Measurements from ENCODE around the gene CXCL6. TPM values are rescaled to one million over a fixed set of nuclear protein-coding genes. Genes with fewer than 3 reads are reported as not detected.

Gene CXCL6
- total and polyA plus RNA-seq, 4 donors = 4.2 to 21.5 (median 6.4) TPM

- TF ChIP-seq CTCF (IDR thresholded peaks at IDR 0.05; ENCODE audit: control extremely low read depth, extremely low read depth) = no peak
- H3K27me3 ChIP-seq (ENCODE audit: control insufficient read depth in 3 of 3, insufficient read depth in 3 of 3, low read length in 2 of 3) = no peaks in the 10 kb centered on the region
- no peaks in the 10 kb centered on the region for H3K9me3 ChIP-seq (ENCODE audit: control insufficient read depth in 4 of 4, insufficient read depth in 3 of 4, low read length in 3 of 4)
- no peaks in the 10 kb centered on the region for H3K36me3 ChIP-seq (ENCODE audit: control insufficient read depth in 4 of 4, insufficient read depth in 4 of 4, low read length in 4 of 4)
- H3K9ac ChIP-seq (ENCODE audit: insufficient read depth in 1 of 2, low read length in 2 of 2) = no peak overlapping the region
- no peak overlapping the region for H3K4me3 ChIP-seq
- no peaks in the 10 kb centered on the region for H3K4me1 ChIP-seq (ENCODE audit: control insufficient read depth in 5 of 5, insufficient read depth in 5 of 5, low read length in 5 of 5)
- ATAC-seq (ENCODE audit: insufficient read depth, low FRiP score) (no peak), DNase-seq (no peak)
- no peak overlapping the region for H3K27ac ChIP-seq (ENCODE audit: low read depth in 1 of 2, low read length in 1 of 2)
- WGBS, 2 donors = 78 to 100% methylated on average over 1 of the region's 1 CpG
These were observed 24.6 kb upstream of the CXCL6 start for GRCh38 chr4:73811841-73812240.

- no peaks in the 10 kb centered on the region for H3K9me3 ChIP-seq (ENCODE audit: control insufficient read depth in 4 of 4, insufficient read depth in 3 of 4, low read length in 3 of 4)
- no peak overlapping the region for H3K27ac ChIP-seq (ENCODE audit: low read depth in 1 of 2, low read length in 1 of 2)
- no peak for TF ChIP-seq CTCF (IDR thresholded peaks at IDR 0.05; ENCODE audit: control extremely low read depth, extremely low read depth)
- no peak overlapping the region for H3K9ac ChIP-seq (ENCODE audit: insufficient read depth in 1 of 2, low read length in 2 of 2)
- no peaks in the 10 kb centered on the region for H3K27me3 ChIP-seq (ENCODE audit: control insufficient read depth in 3 of 3, insufficient read depth in 3 of 3, low read length in 2 of 3)
- WGBS, 2 donors = 85 to 87% methylated on average over 1 of the region's 1 CpG
- no peak for DNase-seq
- no peak for ATAC-seq (ENCODE audit: insufficient read depth, low FRiP score)
- H3K4me1 ChIP-seq (ENCODE audit: control insufficient read depth in 5 of 5, insufficient read depth in 5 of 5, low read length in 5 of 5) = no peaks in the 10 kb centered on the region
- no peaks in the 10 kb centered on the region for H3K36me3 ChIP-seq (ENCODE audit: control insufficient read depth in 4 of 4, insufficient read depth in 4 of 4, low read length in 4 of 4)
- no peak overlapping the region for H3K4me3 ChIP-seq
These were observed 21.8 kb upstream of the CXCL6 start for GRCh38 chr4:73814679-73815078.

- H3K36me3 ChIP-seq (ENCODE audit: control insufficient read depth in 4 of 4, insufficient read depth in 4 of 4, low read length in 4 of 4) = no peaks in the 10 kb centered on the region
- DNase-seq = no peak
- no peaks in the 10 kb centered on the region for H3K9me3 ChIP-seq (ENCODE audit: control insufficient read depth in 4 of 4, insufficient read depth in 3 of 4, low read length in 3 of 4)
- TF ChIP-seq CTCF (IDR thresholded peaks at IDR 0.05; ENCODE audit: control extremely low read depth, extremely low read depth) = no peak
- WGBS, 2 donors = 66 to 74% methylated on average over 1 of the region's 1 CpG
- no peak for ATAC-seq (ENCODE audit: insufficient read depth, low FRiP score)
- H3K4me1 ChIP-seq (ENCODE audit: control insufficient read depth in 5 of 5, insufficient read depth in 5 of 5, low read length in 5 of 5) = no peaks in the 10 kb centered on the region
- H3K4me3 ChIP-seq = no peak overlapping the region
- H3K9ac ChIP-seq (ENCODE audit: insufficient read depth in 1 of 2, low read length in 2 of 2) = no peak overlapping the region
- no peaks in the 10 kb centered on the region for H3K27me3 ChIP-seq (ENCODE audit: control insufficient read depth in 3 of 3, insufficient read depth in 3 of 3, low read length in 2 of 3)
- H3K27ac ChIP-seq (ENCODE audit: low read depth in 1 of 2, low read length in 1 of 2) = no peak overlapping the region
These were observed 21.3 kb upstream of the CXCL6 start for GRCh38 chr4:73815145-73815544.

- WGBS, 2 donors = 51 to 62% methylated on average over 3 of the region's 3 CpGs
- H3K36me3 ChIP-seq (ENCODE audit: control insufficient read depth in 4 of 4, insufficient read depth in 4 of 4, low read length in 4 of 4) = no peaks in the 10 kb centered on the region
- H3K4me3 ChIP-seq = no peak overlapping the region
- H3K9ac ChIP-seq (ENCODE audit: insufficient read depth in 1 of 2, low read length in 2 of 2) = no peak overlapping the region
- no peaks in the 10 kb centered on the region for H3K27me3 ChIP-seq (ENCODE audit: control insufficient read depth in 3 of 3, insufficient read depth in 3 of 3, low read length in 2 of 3)
- ATAC-seq (ENCODE audit: insufficient read depth, low FRiP score) (peak; percentile 69), DNase-seq (no peak)
- no peak for TF ChIP-seq CTCF (IDR thresholded peaks at IDR 0.05; ENCODE audit: control extremely low read depth, extremely low read depth)
- no peaks in the 10 kb centered on the region for H3K4me1 ChIP-seq (ENCODE audit: control insufficient read depth in 5 of 5, insufficient read depth in 5 of 5, low read length in 5 of 5)
- no peaks in the 10 kb centered on the region for H3K9me3 ChIP-seq (ENCODE audit: control insufficient read depth in 4 of 4, insufficient read depth in 3 of 4, low read length in 3 of 4)
- no peak overlapping the region for H3K27ac ChIP-seq (ENCODE audit: low read depth in 1 of 2, low read length in 1 of 2)
These were observed 19.7 kb upstream of the CXCL6 start for GRCh38 chr4:73816814-73817213.

Measured in lung (tissue), 12 donors.